ENCODE data around the gene ARHGAP32.
"Not testable (repeated sequence)": the region's sequence is repeated elsewhere in the genome, so short reads cannot be mapped to it uniquely, and the experiment has no call there.

ARHGAP32 gene

DNA sequence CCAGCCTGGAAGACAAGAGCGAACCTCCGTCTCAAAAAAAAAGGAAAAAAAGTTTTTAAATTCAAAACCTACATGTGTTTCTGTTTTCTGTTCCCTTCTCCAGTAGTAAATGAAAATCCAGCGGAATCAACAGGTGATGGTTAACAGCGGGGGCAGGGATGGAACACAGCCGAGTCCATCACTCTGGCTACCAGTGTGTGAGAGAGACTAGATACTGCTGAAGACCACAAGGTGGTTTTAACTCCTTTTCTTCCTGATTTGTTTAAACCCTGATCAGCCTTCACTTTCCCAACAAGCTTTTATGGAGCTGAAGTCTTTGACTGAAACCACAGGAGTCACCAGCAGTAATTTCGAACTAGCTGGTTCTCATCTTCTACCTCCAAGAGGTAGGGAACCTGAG lies 3.6 kb upstream of the ARHGAP32 start:
- DNase-seq, result no peak

DNA sequence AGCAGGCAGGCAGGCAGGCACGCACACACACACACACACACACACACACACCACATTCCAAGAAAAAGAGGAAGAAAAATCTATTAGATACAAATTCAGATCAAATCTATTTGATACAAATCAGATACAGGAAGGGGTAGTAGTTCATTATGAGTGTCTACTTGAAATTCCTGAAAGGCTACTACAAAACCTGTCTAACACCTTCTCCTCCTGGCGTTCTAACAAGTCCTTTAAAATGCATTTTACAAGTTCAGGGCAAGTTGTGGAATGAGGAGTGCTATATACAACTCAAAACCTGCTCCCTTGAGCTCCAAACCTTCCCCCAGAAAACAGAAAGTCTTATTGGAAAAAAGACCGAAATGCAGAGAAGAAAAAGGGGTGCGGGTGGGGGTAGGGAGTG lies 476 bp downstream of the ARHGAP32 start:
- DNase-seq, result no peak

DNA sequence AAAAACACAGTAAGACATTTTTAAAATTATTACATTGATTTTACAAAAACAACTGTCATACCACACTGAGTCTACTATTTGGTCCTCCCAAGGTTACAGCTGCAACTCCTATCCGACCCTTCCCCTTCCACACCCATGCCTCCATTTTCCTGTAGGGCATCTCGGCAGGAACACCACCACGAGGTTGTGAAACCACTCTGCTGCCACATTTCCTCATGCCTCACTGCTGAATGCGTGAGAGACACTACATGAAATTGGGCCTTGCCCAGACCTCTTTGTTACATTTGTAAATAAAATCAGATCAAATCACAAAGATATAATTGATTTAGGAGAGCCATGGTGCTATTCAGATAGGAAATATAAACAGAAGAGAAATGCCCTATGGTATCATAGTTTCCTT lies 2.0 kb downstream of the ARHGAP32 start:
- DNase-seq, result no peak

DNA sequence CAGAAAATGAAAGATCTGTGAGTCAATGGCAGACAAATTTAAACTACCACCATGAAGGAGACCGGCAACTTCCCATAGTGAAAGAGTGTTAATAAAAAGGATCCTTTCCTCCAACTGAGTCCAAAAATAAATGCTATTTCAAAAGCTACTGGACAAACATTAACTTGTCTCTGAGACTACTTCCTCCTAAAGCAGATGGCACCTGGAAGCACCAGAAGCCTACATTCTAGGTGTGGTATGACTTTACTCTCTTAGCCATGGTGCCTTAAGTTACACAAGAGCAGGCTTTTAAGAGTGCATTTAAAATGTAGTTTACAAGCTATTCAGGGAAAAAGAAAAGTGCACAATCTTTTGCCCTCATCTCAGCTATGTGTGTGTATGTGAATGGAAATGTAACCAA lies 2.5 kb downstream of the ARHGAP32 start:
- no peak for DNase-seq

DNA sequence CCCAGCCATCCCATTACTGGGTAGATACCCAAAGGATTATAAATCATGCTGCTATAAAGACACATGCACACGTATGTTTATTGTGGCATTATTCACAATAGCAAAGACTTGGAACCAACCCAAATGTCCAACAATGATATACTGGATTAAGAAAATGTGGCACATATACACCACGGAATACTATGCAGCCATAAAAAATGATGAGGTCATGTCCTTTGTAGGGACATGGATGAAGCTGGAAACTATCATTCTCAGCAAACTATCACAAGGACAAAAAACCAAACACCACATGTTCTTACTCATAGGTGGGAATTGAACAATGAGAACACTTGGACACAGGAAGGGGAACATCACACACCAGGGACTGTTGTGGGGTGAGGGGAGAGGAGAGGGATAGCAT lies 7.0 kb downstream of the ARHGAP32 start:
- DNase-seq, result not testable (repeated sequence)

DNA sequence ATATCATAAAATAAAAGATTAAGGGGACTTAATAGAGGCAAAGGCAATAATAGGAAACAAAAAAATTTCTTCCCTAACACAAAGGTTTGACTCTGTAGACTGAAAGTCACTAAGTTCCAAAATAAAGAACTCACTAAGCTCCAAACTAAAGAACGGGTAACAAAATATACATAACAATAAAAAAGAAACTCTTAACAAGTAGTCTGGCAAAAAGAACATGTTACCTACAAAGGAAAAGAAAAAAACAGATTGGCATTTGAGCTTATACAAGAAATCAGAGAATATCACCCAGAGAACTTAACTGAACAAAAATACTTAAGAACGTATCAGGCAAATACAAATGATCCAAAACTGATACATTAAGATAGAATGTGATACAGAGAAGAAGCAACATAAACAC lies 7.5 kb downstream of the ARHGAP32 start:
- no peak for DNase-seq

DNA sequence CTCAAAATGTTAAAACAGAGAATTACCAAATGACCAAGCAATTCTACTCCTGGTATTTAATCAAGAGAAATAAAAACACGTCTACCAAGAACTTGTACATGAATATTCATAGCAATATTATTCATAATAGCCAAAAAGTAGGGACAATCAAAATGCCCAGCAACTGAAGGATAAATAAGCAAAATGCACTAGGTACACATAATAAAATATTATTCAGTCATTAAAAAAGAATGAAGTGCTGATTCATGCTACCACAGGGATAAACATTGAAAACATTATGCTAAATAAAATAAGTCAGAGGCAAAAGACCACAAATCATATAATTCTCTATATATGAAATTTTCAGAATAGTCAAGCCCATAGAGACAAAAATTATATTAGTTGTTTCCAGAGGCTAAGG lies 24.8 kb downstream of the ARHGAP32 start:
- DNase-seq, result no peak

DNA sequence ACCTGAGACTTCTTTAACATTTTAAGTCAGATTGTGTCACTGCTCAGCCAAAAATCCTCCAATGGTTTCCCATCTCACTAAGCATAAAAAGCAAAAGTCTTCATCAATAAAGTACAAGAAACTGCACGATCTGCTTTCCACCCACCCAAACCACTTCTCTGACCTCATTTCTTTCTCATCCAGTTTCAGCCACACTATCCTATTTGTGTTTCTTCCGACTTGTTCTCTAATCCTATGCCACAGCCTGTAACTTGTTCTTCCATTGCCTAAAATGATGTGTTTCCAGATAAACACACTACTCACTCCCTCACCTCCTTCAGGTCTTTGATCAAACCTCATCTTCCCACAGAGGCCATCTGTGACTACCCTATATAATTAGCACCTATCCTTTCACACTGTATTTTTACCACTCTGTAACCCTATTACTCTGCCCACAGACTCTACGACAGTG lies 28.4 kb downstream of the ARHGAP32 start:
- DNase-seq, result no peak

DNA sequence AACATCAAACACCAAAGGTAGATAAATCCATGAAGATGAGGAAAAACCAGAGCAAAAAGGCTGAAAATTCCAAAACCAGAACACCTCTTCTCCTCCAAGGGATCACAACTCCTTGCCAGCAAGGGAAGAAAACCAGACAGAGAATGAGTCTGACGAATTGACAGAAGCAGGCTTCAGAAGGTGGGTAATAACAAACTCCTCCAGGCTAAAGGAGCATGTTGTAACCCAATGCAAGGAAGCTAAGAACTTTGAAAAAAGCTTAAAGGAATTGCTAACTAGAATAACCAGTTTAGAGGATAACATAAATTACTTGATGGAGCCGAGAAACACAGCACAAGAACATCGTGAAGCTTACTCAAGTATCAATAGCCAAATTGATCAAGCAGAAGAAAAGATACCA lies 35.0 kb downstream of the ARHGAP32 start:
- not testable (repeated sequence) for DNase-seq

DNA sequence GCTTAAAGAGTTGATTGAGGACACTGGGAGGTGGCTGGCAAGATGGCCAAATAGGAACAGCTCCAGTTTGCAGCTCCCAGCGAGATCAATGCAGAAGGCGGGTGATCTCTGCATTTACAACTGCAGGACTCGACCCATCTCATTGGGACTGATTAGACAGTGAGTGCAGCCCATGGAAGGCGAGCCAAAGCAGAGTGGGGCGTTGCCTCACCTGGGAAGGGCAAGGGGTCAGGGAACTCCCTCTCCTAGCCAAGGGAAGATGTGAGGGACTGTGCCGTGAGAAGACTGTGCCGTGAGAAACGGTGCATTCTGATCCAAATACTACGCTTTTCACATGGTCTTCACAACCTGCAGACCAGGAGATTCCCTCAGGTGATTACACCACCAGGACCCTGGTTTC lies 36.4 kb downstream of the ARHGAP32 start:
- DNase-seq, result no peak

DNA sequence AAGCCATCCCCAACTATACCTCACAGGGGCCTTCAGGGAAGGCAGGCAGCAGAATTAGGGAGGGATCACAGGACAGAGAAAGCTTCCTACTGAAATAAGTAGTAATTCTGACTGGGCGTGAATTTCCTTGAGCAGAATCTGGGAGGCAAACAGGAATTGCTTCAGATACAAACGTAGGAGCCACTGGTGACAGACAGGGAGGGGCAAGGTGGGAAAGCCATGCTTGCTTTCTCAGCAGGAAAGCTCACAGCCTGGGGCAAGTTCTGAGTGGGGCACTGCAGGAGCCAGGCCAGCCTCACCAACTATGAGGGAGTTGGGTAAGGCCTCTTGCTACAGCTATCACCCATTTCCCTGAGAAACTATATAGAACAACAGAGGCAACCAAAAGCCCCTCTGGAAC lies 43.6 kb downstream of the ARHGAP32 start:
- no peak for DNase-seq

DNA sequence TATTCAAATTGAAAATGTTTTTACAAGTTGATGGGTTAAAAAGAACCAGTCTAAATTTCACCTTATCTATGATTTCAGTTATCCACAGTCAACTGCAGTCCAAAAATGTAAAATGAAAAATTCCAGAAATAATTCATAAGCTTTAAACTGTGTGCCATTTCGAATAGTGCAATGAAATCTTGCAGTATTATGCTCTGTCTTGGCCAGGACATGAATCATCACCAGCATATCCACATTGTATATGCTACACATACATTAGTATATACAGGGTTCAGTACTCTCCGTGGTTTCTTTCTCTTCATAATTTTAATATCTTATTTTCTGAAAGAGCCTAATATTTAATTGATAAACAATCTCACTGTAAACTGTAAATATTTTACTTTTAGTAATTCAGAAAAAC lies 45.9 kb downstream of the ARHGAP32 start:
- no peak for DNase-seq

DNA sequence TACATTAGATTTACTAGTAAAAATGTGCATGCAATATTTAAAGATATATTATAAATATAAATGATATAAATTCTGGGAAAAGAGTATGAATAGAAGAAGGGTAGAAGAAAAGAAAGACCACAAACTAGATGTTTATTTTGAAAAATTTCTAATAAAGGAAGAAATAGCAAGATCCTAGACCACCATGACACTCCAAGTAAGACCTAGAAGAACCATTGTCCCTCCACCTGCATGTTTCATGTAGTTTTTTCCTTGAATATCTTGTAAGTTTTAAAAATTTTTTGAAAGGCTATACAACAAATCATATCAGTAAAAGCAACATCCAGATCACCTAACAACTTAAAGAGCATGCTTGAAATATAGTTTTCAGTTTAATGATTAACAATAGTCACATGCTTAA lies 46.8 kb downstream of the ARHGAP32 start:
- DNase-seq, result no peak

DNA sequence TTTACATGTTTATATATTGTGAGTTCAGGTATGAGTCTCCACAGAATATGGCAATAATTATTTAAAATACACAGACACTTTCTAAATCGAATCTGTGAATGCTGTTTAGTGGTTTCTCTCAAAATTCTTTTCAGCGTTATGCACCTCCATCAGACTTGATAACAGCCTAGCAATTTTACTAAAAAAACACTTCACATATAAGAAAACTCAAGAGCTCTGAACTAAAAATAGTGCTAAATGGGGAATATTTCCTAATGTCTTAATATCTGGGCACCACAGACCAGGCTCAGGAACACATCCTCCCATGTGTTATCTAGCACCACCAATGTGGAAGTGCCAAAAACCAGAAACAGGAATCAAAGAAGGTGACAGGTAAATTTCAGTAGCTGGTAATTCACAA lies 47.9 kb downstream of the ARHGAP32 start:
- no peak for DNase-seq

DNA sequence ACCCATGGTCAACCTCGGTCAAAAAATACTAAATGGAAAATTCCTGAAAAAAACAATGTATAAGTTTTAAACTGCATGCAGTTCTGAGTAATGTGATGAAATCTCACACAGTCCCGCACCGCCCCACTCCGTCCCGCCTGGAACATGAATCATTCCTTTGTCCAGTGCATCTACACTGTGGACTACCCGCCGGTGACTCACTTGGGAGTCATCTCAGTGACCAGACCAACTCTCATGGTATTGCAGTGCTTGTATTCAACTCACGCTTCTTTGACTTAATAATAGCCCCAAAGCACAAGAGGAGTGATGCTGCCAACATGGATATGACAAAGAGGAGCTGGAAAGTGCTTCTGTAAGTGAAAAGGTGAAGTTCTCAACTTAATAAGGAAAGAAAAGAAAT lies 48.8 kb downstream of the ARHGAP32 start:
- no peak for DNase-seq

DNA sequence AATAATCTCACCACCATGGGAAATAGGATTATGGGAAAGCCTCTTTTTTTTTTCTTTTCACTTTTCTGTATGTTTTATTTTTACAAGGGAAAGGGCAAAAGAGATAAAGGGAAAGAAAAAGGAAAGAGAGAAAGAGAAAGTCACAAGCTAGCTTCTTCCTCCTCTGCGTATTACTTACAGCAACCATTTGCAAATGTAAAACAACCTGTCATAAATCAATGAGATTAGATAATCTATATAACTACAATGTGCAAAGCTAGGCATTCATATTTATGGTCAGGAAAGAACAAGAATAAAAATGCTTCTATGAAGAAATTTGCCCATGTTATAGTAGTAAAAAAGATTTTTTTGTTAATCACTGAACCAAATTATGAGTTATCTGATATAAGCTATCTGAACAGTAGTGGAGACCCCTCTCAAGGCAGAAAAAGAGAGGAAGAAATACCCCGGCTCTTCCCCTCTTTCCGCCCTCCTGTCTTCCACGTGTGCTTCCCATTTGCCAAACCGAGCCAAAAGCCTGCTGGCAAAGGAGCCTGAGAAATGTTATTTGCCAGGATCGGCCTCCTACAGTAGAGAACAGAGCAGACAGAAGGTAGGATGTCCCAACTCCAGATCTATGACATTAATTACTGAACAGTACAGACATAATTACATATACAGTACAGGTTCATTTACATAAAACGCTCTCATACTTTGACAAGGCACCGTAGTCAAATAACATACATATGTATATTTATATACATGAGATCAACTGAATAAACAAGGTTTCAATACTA lies 50.2 kb downstream of the ARHGAP32 start:
- no peak for DNase-seq

DNA sequence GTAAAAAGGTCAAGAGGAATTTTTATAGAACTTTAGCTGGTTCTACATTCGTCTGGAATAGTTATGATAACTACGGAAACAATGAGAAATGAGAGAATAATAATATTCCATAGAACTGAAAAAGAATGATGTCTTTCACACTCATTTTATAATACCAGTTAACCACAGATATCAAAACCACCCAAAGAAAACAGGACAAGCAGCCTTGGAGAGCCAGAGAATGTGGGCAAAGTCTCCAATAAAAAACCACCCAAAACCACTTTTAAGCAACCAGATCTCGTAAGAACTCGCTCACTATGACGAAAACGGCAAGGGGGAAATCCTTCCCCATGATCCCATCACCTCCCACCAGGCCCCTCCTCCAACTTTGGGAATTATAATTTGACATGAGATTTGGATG lies 60.8 kb downstream of the ARHGAP32 start:
- DNase-seq, result no peak

DNA sequence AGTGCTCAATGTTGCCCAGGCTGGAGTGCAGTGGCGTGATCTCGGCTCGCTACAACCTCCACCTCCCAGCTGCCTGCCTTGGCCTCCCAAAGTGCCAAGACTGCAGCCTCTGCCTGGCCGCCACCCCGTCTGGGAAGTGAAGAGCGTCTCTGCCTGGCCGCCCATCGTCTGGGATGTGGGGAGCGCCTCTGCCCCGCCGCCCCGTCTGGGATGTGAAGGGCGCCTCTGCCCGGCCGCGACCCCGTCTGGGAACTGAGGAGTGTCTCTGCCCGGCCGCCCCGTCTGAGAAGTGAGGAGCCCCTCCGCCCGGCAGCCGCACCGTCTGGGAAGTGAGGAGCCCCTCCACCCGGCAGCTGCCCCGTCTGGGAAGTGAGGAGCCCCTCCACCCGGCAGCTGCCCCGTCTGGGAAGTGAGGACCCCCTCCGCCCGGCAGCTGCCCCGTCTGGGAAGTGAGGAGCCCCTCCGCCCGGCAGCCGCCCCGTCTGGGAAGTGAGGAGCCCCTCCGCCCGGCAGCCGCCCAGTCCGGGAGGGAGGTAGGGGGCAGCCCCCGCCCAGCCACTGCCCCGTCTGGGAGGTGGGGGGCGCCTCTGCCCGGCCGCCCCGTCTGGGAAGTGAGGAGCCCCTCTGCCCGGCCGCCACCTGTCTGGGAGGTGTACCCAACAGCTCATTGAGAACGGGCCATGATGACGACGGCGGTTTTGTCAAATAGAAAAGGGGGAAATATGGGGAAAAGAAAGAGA lies 63.1 kb downstream of the ARHGAP32 start:
- not testable (repeated sequence) for DNase-seq

DNA sequence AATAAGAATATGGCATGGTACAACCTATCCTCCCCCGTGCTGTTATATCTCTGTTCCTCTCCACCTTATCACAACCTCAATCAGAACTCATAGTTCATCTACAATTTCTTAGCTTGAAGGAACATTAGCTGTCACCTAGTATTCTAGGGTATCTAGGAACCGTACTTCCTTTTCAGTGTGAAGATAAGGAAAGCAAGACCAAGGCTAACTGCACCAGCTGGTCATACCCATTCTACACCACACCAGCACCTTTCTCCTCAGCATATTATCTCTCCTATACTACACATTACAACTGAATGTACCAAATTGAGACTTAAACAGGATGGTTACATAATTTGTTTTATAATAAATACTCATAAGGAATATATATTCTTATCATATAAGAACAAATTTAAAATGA lies 73.1 kb downstream of the ARHGAP32 start:
- no peak for DNase-seq

DNA sequence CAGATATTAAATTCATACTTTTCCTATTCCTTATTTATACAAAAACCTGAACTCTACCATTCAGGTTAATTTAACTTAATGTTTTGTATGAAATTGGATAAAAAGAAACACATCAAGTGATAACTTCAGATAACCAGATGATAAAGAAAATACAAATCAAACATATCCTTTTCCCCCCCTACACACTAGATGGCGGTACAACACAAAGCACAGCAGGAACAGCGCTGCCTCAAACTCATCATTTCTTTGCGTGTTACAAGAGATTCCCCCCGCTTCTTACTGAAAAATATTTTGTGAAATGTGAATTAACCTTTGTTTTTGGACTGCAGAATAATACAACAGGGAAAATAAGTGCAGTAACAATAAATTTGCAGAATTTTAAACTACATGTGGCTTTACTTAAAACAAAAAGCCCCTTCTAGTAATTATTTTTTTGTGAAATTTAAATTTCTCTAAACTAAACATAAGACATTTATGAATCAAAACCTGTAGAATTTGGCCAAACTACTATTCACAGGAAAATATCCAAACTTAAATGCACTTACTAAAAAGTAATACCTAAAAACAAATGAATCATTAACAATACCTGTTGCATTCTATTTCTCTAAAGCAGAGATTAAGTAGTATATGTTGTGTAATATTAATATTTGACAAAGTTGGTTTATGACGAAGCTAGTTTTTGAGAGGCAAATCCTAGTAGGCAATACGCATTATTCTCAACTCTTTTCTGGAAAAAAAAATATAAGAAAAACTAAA lies 74.4 kb downstream of the ARHGAP32 start:
- peak; percentile 77 to 86 for DNase-seq

DNA sequence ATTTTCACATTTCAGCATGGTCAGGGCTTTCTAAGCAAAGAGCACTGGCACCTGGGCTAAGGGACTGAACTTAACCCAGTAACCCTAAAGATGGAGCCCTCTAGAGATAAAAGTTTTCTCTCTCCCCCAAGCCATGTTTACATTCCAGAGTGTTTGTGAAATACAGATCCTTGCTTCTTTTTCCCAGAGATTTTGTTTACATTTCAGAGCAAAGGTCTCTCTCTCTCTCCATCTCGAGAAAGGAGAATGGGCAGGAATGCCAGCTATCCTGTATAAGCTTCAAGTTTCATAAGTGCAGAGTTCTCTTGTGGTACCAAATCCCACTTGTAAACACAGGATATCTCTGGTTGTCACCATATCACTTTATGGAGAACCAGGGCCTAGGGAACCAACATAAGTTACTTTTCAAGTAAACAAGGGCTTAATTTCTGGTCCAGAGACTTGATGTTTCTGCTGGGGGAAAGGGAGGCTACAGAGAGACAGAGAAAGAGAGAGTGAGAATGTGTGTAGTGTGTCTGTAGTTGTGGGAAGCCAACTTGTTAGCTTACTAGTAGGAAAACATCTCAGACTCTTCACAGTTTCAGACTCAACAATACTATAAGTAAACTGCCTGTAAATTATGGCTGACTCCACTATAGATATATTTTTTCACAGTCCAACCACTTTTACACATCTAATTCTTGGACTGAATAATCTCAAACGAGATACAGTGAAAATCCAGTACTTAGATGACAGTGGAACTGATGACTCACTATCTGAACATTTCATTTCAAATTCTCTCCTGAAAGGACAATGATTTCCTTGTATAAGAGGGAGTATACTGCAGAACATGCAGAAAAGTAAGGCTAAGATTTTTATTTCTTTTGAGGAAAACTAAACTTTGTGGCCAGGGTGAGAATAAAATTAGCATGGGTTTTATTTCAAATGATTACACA lies 76.2 kb downstream of the ARHGAP32 start:
- no peak for DNase-seq

DNA sequence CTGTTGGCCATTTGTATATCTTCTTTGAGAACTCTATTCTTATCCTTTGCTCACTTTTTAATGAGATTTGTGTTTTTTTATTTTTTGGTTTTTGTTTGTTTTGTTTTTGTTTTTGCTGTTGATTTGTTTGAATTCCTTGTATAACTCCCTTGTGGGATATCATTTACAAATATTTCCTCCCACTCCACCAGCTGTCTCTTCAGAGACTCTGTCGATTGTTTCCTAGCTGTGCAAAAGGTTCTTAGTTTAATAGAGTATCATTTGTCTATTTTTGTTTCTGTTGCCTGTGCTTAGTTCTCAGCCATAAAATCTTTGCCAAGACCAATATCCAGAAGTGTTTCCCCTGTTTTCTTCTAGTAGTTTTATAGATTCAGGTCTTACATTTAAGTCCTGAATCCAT lies 82.4 kb downstream of the ARHGAP32 start:
- no peak for DNase-seq

DNA sequence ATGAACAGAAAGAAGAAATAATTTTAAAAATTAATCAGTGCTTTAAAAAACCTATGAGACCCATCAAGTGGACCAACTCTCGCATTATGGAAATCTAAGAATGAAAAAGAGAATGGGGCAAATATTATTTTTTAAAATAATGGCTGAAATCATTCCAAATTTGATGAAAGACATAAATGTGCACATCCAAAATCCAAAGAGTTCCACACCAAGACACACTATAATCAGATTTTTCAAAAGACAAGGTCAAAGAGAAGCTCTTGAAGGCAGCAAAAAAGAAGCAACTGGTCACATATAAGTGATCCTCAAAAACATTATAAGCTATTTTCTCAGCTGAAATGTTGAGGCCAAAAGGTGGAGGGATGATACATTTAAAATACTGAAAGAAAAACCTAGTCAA lies 85.3 kb downstream of the ARHGAP32 start:
- DNase-seq, result no peak

Measured in Kasumi-1 (cell line).